Left ventricle myocardium inferior (tissue), 1 donor: ENCODE data around the gene EXOC2. TPM values are rescaled to one million over a fixed set of nuclear protein-coding genes. Genes with fewer than 3 reads are reported as not detected.

Experiments used
- DNase-seq: peaks from one replicate; pipeline ENCODE4 v3.0.0-alpha.2; 2020
- H3K27ac ChIP-seq: fragments of 200-600 bp; replicated peaks from 2 replicates; pipeline ENCODE4 v1.8.0; 2021
- H3K27me3 ChIP-seq: fragments of 200-600 bp; 2 replicates; pipeline ENCODE4 v1.8.0; 2021; ENCODE audit warnings: low read depth
- H3K36me3 ChIP-seq: fragments of 200-600 bp; 2 replicates; pipeline ENCODE4 v1.8.0; 2021
- H3K4me1 ChIP-seq: fragments of 200-600 bp; 2 replicates; pipeline ENCODE4 v1.8.0; 2021
- H3K4me3 ChIP-seq: fragments of 200-600 bp; 2 replicates; pipeline ENCODE4 v1.8.0; 2021; ENCODE audit warnings: mild to moderate bottlenecking, moderate library complexity
- H3K9me3 ChIP-seq: fragments of 200-600 bp; replicated peaks from 2 replicates; pipeline ENCODE4 v1.8.0; 2021
- CTCF ChIP-seq: fragments of 200-600 bp; IDR thresholded peaks from 2 replicates; pipeline ENCODE4 v1.8.0; 2021; ENCODE audit warnings: antibody characterized with exemption, mild to moderate bottlenecking, borderline replicate concordance
- intact Hi-C: fragments of 100-400 bp; cut with micrococcal nuclease; formaldehyde crosslinking; loops from one replicate; pipeline ENCODE4 v1.11.0; 2022
- total RNA-seq: library from RNA; stranded (reverse); fragmentation: NEBNext Ultra II Directional; extraction: Animal tissue kit (Norgen Biotek cat#: 25700); gene quantifications from one replicate; pipeline ENCODE4 v1.2.1, GENCODE V29; 2021
- donor health status: DM: no; HTN: yes; CAD: no; lungs with severe emphysema.

EXOC2 gene
- total RNA-seq, 1 donor from 2014 or later = 15.6 TPM

GRCh38 chr6:582370-582769 lies 110.6 kb downstream of the EXOC2 start:
- intact Hi-C loops = no loop called here
- Histone ChIP-seq H3K4me1 (peaks cover 27% of the 10 kb centered on the region), H3K9me3 (no peaks in the 10 kb centered on the region), H3K4me3 (no peak overlapping the region), H3K27ac (no peak overlapping the region), H3K36me3 (no peaks in the 10 kb centered on the region), H3K27me3 (no peaks in the 10 kb centered on the region)
- no peak for DNase-seq
- TF ChIP-seq CTCF = no peak

DNA sequence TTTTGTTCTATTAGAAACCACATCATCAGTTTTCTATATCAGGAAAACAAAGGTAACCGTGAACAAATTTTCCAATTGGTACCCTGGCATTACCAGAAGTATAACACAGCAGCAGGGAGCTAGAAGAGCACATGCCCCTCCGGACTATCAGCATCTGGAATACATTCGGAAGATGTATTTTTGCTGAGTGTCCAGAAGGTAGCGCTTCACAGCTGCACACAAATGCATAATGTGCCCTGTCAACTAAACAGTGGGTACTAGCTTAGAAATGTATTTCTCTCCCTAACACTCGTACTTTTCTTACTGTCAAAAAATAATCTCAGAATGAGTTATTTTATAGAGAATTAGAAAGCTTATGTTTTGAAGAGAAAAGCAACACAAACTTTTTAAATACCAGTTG lies 113.6 kb downstream of the EXOC2 start:
- Histone ChIP-seq H3K9me3 (no peaks in the 10 kb centered on the region), H3K27ac (no peak overlapping the region), H3K36me3 (peaks cover 16% of the 10 kb centered on the region), H3K4me3 (no peak overlapping the region), H3K4me1 (peaks cover 15% of the 10 kb centered on the region), H3K27me3 (no peaks in the 10 kb centered on the region)
- intact Hi-C loops = no loop called here
- TF ChIP-seq CTCF = no peak
- no peak for DNase-seq

DNA sequence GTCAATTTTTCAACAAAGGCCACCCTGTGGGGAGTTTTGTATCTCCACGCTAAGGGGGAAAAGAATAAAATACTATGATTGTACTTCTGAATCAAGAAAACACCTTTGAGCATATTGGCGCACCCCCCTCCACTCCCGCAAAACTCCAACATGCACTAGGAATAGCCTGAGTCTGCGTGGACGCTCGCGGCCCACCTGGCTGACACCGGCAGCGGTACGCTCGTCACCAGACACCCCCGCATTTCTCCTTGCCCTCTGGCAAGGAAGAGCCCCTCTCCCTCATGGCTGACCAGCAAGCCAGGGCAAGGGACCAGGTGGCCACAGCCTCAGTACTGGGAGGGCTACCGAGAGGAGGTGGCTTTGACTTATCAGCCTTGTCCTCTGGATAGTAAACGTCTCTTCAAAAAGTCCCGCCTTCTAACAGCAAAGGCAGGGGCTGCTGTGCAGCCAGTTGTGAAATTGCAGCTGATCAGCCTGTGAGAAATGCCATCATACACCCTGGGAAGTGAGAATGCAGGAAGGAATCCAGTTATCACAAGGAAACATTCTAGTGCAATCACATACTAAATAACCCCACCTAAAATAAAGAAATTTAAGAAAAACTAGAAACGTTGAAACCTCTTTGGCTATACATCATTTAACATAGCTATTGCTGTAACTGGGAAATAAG lies 120.2 kb downstream of the EXOC2 start:
- intact Hi-C loops = no loop called here
- H3K36me3 ChIP-seq = peaks cover 54% of the 10 kb centered on the region
- no peak for TF ChIP-seq CTCF

DNA sequence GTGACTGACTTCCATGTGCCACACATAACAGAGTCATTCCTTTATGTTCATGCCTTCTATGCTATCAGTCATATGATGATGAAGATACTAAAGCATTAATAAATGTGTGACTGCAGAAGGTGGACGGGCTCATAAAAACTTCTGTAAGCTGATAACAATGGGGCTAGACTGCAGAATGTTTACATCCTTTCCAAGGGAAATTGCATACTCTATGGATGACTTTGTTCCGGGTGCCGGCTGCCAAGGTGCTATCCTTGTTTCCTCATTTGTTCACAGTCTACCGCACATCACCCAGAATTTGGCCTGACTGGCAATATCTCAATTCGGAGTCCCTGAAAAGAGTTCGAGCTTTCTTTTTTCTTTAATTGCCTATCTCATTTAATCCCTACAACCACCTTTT lies 121.0 kb downstream of the EXOC2 start:
- no peak overlapping the region for H3K27ac ChIP-seq
- TF ChIP-seq CTCF = no peak
- H3K4me3 ChIP-seq = no peak overlapping the region
- DNase-seq = no peak
- no peaks in the 10 kb centered on the region for H3K27me3 ChIP-seq
- intact Hi-C loops = no loop called here
- H3K36me3 ChIP-seq = peaks cover 57% of the 10 kb centered on the region
- H3K4me1 ChIP-seq = no peaks in the 10 kb centered on the region
- H3K9me3 ChIP-seq = no peaks in the 10 kb centered on the region

More for the DNA sequence above, 120.2 kb downstream of the EXOC2 start:
- Histone ChIP-seq H3K4me1 (no peaks in the 10 kb centered on the region), H3K27ac (no peak overlapping the region), H3K4me3 (no peak overlapping the region), H3K9me3 (no peaks in the 10 kb centered on the region), H3K27me3 (no peaks in the 10 kb centered on the region)
- no peak for DNase-seq

DNA sequence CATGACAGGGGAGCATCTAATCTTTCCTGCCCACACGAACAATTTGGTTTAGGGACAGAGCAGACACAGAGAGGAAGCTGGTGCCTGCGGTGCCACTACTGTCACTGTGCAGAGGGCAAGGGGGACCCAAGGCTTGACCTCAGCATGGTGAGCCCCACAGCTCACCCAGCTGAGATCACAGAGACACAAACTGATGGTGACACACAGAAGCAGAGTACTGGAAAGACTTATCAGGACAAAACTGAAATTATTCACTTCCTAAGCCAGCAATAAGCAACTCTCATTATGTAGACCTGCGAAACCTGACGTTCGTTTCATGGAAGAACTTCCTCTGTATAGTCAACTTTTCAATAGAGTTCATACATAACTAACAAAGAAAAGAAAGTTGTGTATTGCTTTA lies 122.1 kb downstream of the EXOC2 start:
- no peaks in the 10 kb centered on the region for H3K27me3 ChIP-seq
- TF ChIP-seq CTCF = no peak
- H3K36me3 ChIP-seq = peaks cover 58% of the 10 kb centered on the region
- H3K9me3 ChIP-seq = no peaks in the 10 kb centered on the region
- intact Hi-C loops = no loop called here
- DNase-seq = no peak
- H3K4me3 ChIP-seq = no peak overlapping the region
- H3K4me1 ChIP-seq = no peaks in the 10 kb centered on the region
- no peak overlapping the region for H3K27ac ChIP-seq
